Stomach (tissue), 9 donors: Measurements from ENCODE around the gene LRPPRC. TPM values are rescaled to one million over a fixed set of nuclear protein-coding genes. Genes with fewer than 3 reads are reported as not detected.

ENCODE experiments used
- DNase-seq, 2 donors: peaks; one replicate each; pipeline versions ENCODE4 v3.0.0 to v3.0.0-alpha.2; 2013 to 2019
- H3K27ac ChIP-seq, 5 donors: fragments of 200-600 bp in 4 of 5; sonication (generic) in 4 of 5; one replicate each; pipeline ENCODE4 v1.5.1; 2013 to 2019; ENCODE audit warnings: mild to moderate bottlenecking in 1 of 5, moderate library complexity in 1 of 5
- H3K27me3 ChIP-seq, 3 donors: fragments of 200-600 bp; sonication (generic); one replicate each; pipeline ENCODE4 v1.5.1; 2017 to 2019; ENCODE audit warnings: mixed run types in 1 of 3
- H3K36me3 ChIP-seq, 4 donors: fragments of 200-600 bp; sonication (generic); 1 replicate in 3 of 4; 2 replicates in 1 of 4; pipeline ENCODE4 v1.5.1; 2016 to 2019
- H3K4me1 ChIP-seq, 4 donors: fragments of 200-600 bp; sonication (generic); one replicate each; pipeline ENCODE4 v1.5.1; 2016 to 2019
- H3K4me3 ChIP-seq, 4 donors: fragments of 200-600 bp; sonication (generic) in 3 of 4; one replicate each; pipeline ENCODE4 v1.5.1; 2016 to 2019; ENCODE audit warnings: mild to moderate bottlenecking in 1 of 4
- H3K9me3 ChIP-seq, 4 donors: fragments of 200-600 bp; sonication (generic); one replicate each; pipeline ENCODE4 v1.5.1; 2016 to 2019
- EP300 ChIP-seq: sonication (generic); formaldehyde crosslinking; IDR thresholded peaks from one replicate; pipeline ENCODE4 v1.6.1; 2017; ENCODE audit warnings: antibody characterized with exemption
- POLR2A ChIP-seq, 4 donors: fragments of 450-650 bp; IDR thresholded peaks; one replicate each; pipeline ENCODE4 v1.6.1; 2016; ENCODE audit warnings: antibody characterized with exemption in 4 of 4, control low read depth in 2 of 4, mild to moderate bottlenecking in 1 of 4, moderate library complexity in 1 of 4
- POLR2AphosphoS5 ChIP-seq, 3 donors: sonication (generic); formaldehyde crosslinking; IDR thresholded peaks; one replicate each; pipeline ENCODE4 v1.6.1; 2016; ENCODE audit warnings: antibody characterized with exemption in 3 of 3
- WGBS, 5 donors: extraction: QIAGEN DNeasy Blood & Tissue Kit in 3 of 5; methylation state at CpG; one replicate each; pipeline versions ENCODE4 v1.1.5 to v1.1.7; 2013 to 2018; 5-methylcytosine and 5-hydroxymethylcytosine counted together
- intact Hi-C: fragments of 100-400 bp; cut with DNase I; formaldehyde crosslinking; loops from one replicate; pipeline ENCODE4 v1.15.1; 2023; ENCODE audit warnings: low total_unique reads
- polyA plus RNA-seq, 3 donors: library from polyadenylated mRNA; stranded (reverse); fragments of 200-250 nt; gene quantifications; one replicate each; pipeline ENCODE4 v1.2.3, GENCODE V29; 2013
- total RNA-seq, 5 donors: library from RNA; depleted of rRNA; stranded (reverse); fragments of >200 nt; gene quantifications; one replicate each; pipeline versions ENCODE4 v1.1.0 to v1.2.3, GENCODE V29; 2014 to 2016
- TF ChIP-seq, protein P1 (sequence below), 7 experiments: fragments of 450-650 bp in 4 of 7; fragments of 200-600 bp in 3 of 7; sonication (generic) in 3 of 7; IDR thresholded peaks; one replicate each; pipeline ENCODE4 v1.5.1; 2016 to 2019; ENCODE audit warnings: antibody characterized with exemption in 7 of 7, control low read depth in 2 of 7, mild to moderate bottlenecking in 1 of 7
- donor health status: healthy with polysubstance abuse.
- donor health status: Bipolar disorder and iron deficiency.
- donor health status: healthy.

The LRPPRC gene
- total and polyA plus RNA-seq, 8 donors: 12.6 to 124 (median 35.5) TPM

DNA sequence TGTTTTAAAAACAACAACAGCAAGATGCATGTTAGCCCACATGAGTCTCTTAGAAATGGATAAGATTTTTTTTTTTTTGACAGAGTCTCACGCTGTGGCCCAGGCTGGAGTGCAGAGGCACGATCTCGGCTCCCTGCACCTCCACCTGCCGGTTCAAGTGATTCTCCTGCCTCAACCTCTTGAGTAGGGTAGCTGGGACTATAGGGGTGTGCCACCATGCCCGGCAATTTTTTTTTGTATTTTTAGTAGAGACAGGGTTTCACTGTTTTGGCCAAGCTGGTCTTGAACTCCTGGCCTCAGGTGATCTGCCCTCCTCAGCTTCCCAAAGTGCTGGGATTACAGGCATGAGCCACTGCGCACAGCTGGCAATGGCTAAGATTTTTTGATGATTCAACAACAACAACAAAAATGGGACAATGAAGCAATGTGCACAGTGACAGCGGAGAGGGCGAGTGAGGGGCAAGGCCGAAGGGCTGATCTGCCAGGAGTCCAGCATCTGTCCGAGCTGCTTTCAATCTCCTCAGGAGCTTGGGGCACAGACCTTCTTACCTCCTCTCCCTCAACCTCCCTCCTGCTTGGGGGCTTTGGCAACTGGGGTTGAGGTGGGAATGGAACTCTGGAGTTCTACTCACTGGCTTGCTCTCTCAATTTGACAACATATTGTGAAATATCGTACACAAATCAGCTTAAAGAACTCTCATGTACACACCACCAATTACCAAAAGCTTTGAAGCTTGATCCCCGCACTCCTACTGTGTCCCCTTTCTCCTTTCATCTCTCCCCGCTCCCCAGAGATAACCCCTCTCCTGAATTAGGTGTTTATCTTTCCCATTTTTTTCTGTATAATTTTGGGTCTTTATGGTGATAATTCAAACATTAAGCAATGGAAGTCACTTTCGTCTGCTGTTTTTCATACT is 153.6 kb downstream of the LRPPRC start:
- intact Hi-C loops: no loop called here
- Histone ChIP-seq H3K36me3 (no peaks in the 10 kb centered on the region), H3K4me3 (no peak overlapping the region), H3K9me3 (no peaks in the 10 kb centered on the region), H3K4me1 (no peaks in the 10 kb centered on the region), H3K27me3 (no peaks in the 10 kb centered on the region), H3K27ac (no peak overlapping the region)
- DNase-seq: no peak
- TF ChIP-seq POLR2AphosphoS5 (IDR thresholded peaks at IDR 0.05) (no peak), EP300 (no peak), POLR2A (IDR thresholded peaks at IDR 0.05) (no peak)
- TF ChIP-seq, protein P1, sequence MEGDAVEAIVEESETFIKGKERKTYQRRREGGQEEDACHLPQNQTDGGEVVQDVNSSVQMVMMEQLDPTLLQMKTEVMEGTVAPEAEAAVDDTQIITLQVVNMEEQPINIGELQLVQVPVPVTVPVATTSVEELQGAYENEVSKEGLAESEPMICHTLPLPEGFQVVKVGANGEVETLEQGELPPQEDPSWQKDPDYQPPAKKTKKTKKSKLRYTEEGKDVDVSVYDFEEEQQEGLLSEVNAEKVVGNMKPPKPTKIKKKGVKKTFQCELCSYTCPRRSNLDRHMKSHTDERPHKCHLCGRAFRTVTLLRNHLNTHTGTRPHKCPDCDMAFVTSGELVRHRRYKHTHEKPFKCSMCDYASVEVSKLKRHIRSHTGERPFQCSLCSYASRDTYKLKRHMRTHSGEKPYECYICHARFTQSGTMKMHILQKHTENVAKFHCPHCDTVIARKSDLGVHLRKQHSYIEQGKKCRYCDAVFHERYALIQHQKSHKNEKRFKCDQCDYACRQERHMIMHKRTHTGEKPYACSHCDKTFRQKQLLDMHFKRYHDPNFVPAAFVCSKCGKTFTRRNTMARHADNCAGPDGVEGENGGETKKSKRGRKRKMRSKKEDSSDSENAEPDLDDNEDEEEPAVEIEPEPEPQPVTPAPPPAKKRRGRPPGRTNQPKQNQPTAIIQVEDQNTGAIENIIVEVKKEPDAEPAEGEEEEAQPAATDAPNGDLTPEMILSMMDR (IDR thresholded peaks at IDR 0.05): no peak
- 84 to 88% (median 85%) methylated on average over 14 of the region's 14 CpGs for WGBS, 5 donors

DNA sequence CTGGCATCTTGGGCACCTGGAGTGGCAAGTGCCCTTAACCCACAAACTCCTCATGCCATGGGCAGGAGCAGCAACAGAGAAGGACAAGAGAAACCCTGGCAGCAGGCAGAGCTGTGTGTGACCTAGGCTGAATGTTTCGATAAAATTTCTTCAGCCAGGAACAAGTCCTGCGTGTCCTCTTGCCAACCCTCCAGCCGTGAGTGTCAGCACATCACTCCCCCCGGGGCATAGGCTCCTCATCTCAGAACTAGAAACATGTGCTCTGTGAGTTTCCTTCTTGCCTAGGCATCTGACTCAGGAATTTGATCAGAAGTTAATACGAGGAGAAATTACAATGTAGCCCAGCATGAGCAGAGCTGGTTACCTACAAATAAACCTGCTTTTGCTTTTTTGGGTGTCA is 154.8 kb downstream of the LRPPRC start:
- H3K27ac ChIP-seq: no peak overlapping the region
- H3K9me3 ChIP-seq: no peaks in the 10 kb centered on the region
- peaks cover 0 to 3% (median 0%) of the 10 kb centered on the region in 3 donors for H3K27me3 ChIP-seq
- H3K4me1 ChIP-seq: no peaks in the 10 kb centered on the region
- TF ChIP-seq POLR2A (IDR thresholded peaks at IDR 0.05) (no peak), EP300 (no peak), POLR2AphosphoS5 (IDR thresholded peaks at IDR 0.05) (no peak)
- TF ChIP-seq, protein P1 (IDR thresholded peaks at IDR 0.05): no peak
- no peak overlapping the region for H3K4me3 ChIP-seq
- 75 to 85% (median 81%) methylated on average over 5 of the region's 5 CpGs for WGBS, 5 donors
- no peaks in the 10 kb centered on the region for H3K36me3 ChIP-seq
- intact Hi-C loops: no loop called here
- no peak for DNase-seq

DNA sequence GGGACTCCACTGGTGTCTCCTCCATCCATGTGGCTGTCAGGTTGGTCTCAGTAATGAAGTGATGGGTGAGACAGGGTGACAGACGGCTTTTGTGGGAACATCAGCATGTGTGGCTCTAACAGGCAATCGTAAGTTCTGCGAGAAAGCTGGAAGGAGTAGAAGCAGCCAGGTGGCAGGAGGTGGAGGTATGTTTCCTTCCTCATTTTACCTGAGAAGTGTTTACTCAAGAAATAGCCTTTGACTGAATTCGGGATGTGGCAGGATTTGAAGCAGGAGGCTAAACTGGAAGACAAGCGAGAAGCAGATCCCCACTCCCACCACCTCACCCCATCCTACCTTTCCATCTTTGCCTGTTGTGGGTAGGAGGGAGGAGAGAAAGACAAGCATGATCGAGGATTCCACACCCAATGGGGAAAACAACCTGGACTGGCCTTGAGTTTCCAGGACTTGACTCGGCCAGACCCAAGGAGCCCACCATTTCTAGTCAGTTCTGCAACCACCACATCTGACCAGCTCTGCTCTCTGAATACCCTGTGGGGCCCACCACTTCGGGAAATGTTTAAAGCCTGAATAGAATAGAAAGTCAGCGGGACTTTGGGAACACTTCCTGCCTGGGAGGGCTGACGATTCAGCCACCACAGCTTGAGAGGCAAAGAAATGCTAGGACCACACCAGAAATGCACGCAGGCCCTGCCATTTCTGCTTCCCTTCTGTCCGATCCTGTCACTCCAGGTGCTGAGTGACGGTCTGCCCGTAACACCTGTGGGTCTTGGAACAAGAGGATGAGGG is 155.8 kb downstream of the LRPPRC start:
- Histone ChIP-seq H3K4me1 (no peaks in the 10 kb centered on the region), H3K9me3 (no peaks in the 10 kb centered on the region), H3K27ac (no peak overlapping the region), H3K36me3 (no peaks in the 10 kb centered on the region), H3K27me3 (peaks cover 0 to 7% (median 0%) of the 10 kb centered on the region in 3 donors), H3K4me3 (no peak overlapping the region)
- no peak for TF ChIP-seq POLR2AphosphoS5 (IDR thresholded peaks at IDR 0.05)
- no peak for TF ChIP-seq POLR2A (IDR thresholded peaks at IDR 0.05)
- TF ChIP-seq, protein P1 (IDR thresholded peaks at IDR 0.05): no peak
- TF ChIP-seq EP300: no peak
- intact Hi-C loops: no loop called here
- 76 to 88% (median 85%) methylated on average over 14 of the region's 14 CpGs for WGBS, 5 donors
- DNase-seq: no peak

DNA sequence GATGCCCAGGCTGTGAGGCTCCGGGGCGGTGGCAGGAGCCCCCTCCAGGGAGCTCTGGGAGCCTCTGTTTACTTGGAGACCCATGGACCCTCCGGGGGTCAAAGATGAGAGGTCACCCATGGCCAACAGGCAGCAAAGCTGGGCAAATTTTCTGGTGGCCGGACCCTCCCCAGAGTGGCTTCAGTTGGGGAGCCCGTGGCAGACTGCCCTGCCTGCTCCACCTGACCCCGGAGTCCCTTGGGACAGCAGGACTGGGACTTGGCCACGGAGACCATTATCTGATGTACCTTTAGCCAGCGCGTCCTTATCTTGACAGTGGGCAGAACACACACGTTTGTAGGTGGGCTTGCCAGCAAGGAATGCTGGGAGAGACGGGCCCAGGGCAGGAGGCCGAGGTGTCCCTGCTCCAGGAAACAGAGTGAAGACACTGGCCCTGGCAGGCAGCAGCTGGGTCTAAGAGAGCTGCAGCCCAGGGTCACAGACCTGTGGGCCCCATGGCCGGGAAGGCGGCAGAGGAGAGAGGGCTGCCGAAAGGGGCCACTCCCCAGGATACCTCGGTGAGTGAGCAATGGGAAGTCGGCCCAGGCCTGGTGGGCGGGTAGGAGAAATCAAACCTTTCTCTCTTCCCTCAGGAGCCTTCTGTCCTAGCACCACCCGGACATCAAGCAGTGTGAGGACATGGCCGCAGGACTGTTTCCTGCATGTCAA is 157.1 kb downstream of the LRPPRC start, which contains the start of the genes ABCG5 and ABCG8:
Gene ABCG5 (minus strand): TSS at position 280 of the 708 bp plus-strand sequence. CDS start 160 bp downstream, at position 120.
Gene ABCG8 (plus strand): TSS at position 412 of the 708 bp plus-strand sequence. CDS start 83 bp downstream, at position 495.
- DNase-seq: no peak
- Histone ChIP-seq H3K27me3 (peaks cover 0 to 7% (median 0%) of the 10 kb centered on the region in 3 donors), H3K27ac (no peak within 1 kb of the TSS), H3K4me3 (no peak within 1 kb of the TSS), H3K4me1 (no peaks in the 10 kb centered on the region), H3K9me3 (no peaks in the 10 kb centered on the region), H3K36me3 (no peaks in the 10 kb centered on the region)
- TF ChIP-seq POLR2AphosphoS5 (IDR thresholded peaks at IDR 0.05) (no peak), POLR2A (IDR thresholded peaks at IDR 0.05) (no peak), EP300 (no peak)
- TF ChIP-seq, protein P1 (IDR thresholded peaks at IDR 0.05): no peak
- 70 to 75% (median 71%) methylated on average over 18 to 20 of the region's 20 CpGs for WGBS, 5 donors
- intact Hi-C loops: no loop called here
